ENCODE data around the gene BBX.

Gene BBX

GRCh38 chr3:107522510-107523288 lies at the start of gene BBX:
Gene BBX (plus strand): TSS chr3:107522962. CDS start chr3:107710461, 187,499 bp downstream.
- peak; percentile 85 for DNase-seq

GRCh38 chr3:107476462-107476861 lies 46.3 kb upstream of the BBX start:
- no peak for DNase-seq

GRCh38 chr3:107487490-107487889 lies 35.3 kb upstream of the BBX start:
- no peak for DNase-seq

GRCh38 chr3:107488942-107489341 lies 33.8 kb upstream of the BBX start:
- no peak for DNase-seq

GRCh38 chr3:107493134-107493533 lies 29.6 kb upstream of the BBX start:
- DNase-seq, result no peak

GRCh38 chr3:107496855-107497254 lies 25.9 kb upstream of the BBX start:
- no peak for DNase-seq

- DNase-seq, result no peak
Observed at GRCh38 chr3:107498646-107499045, 24.1 kb upstream of the BBX start.

- DNase-seq, result no peak
Observed at GRCh38 chr3:107506458-107506857, 16.3 kb upstream of the BBX start.

GRCh38 chr3:107508331-107508730 lies 14.4 kb upstream of the BBX start:
- DNase-seq, result no peak

GRCh38 chr3:107512108-107512507 lies 10.7 kb upstream of the BBX start:
- no peak for DNase-seq

- DNase-seq, result no peak
Observed at GRCh38 chr3:107514453-107514852, 8.3 kb upstream of the BBX start.

GRCh38 chr3:107516475-107516874 lies 6.3 kb upstream of the BBX start:
- DNase-seq, result no peak

- DNase-seq, result no peak
Observed at GRCh38 chr3:107520535-107520934, 2.2 kb upstream of the BBX start.

- DNase-seq, result no peak
Observed at GRCh38 chr3:107521469-107522059, 1.2 kb upstream of the BBX start.

- no peak for DNase-seq
Observed at GRCh38 chr3:107523289-107523538, 452 bp downstream of the BBX start.

GRCh38 chr3:107523539-107524325 lies 970 bp downstream of the BBX start:
- no peak for DNase-seq

- no peak for DNase-seq
Observed at GRCh38 chr3:107524326-107524840, 1.6 kb downstream of the BBX start.

GRCh38 chr3:107524841-107525643 lies 2.3 kb downstream of the BBX start:
- no peak for DNase-seq

GRCh38 chr3:107525644-107526305 lies 3.0 kb downstream of the BBX start:
- DNase-seq, result no peak

- DNase-seq, result no peak
Observed at GRCh38 chr3:107531917-107532469, 9.2 kb downstream of the BBX start.

- no peak for DNase-seq
Observed at GRCh38 chr3:107540857-107541256, 18.1 kb downstream of the BBX start.

GRCh38 chr3:107542665-107543064 lies 19.9 kb downstream of the BBX start:
- no peak for DNase-seq
